Measurements from ENCODE around the gene SYT1.

DNA sequence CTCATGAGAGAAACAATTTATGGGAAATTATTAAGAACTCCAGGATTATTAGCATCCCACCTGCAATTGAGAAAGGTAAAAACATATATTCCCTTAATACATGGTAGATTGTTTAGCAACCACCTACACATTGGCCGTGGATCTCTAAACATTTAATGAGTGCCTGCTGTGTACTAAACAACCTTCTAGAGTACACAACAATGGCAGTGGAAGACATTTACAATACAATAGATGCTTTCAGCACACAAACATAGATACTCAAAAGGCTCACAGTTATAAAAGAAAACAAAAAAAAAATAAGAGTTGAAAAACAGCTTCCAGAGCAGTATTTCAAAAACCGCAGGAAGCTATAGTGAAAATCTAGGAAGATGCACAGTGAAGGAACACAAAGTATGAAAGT lies 382.9 kb downstream of the SYT1 start:
- TF ChIP-seq GABPA (IDR thresholded peaks at IDR 0.05 in 1 of 2, conservative IDR thresholded peaks at IDR 0.05 in 1 of 2) = no peak
- no peak for TF ChIP-seq YY1 (IDR thresholded peaks at IDR 0.05)
- TF ChIP-seq RXRA (IDR thresholded peaks at IDR 0.05) = no peak
- TF ChIP-seq, protein P1, sequence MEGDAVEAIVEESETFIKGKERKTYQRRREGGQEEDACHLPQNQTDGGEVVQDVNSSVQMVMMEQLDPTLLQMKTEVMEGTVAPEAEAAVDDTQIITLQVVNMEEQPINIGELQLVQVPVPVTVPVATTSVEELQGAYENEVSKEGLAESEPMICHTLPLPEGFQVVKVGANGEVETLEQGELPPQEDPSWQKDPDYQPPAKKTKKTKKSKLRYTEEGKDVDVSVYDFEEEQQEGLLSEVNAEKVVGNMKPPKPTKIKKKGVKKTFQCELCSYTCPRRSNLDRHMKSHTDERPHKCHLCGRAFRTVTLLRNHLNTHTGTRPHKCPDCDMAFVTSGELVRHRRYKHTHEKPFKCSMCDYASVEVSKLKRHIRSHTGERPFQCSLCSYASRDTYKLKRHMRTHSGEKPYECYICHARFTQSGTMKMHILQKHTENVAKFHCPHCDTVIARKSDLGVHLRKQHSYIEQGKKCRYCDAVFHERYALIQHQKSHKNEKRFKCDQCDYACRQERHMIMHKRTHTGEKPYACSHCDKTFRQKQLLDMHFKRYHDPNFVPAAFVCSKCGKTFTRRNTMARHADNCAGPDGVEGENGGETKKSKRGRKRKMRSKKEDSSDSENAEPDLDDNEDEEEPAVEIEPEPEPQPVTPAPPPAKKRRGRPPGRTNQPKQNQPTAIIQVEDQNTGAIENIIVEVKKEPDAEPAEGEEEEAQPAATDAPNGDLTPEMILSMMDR (IDR thresholded peaks at IDR 0.05; ENCODE audit: low read depth, low read length, missing input control) = no peak
- TF ChIP-seq JUND (IDR thresholded peaks at IDR 0.05) = no peak
- TF ChIP-seq SP1 (IDR thresholded peaks at IDR 0.05) = no peak
- TF ChIP-seq HNF4G (IDR thresholded peaks at IDR 0.05) = no peak

Measured in liver (tissue), 3 donors.